Stomach (tissue), 9 donors: ENCODE results near the gene NDUFB7. TPM values are rescaled to one million over a fixed set of nuclear protein-coding genes. Genes with fewer than 3 reads are reported as not detected.

Source experiments
- DNase-seq, 2 donors: peaks; one replicate each; pipeline versions ENCODE4 v3.0.0 to v3.0.0-alpha.2; 2013 to 2019
- H3K27ac ChIP-seq, 5 donors: fragments of 200-600 bp in 4 of 5; sonication (generic) in 4 of 5; one replicate each; pipeline ENCODE4 v1.5.1; 2013 to 2019; ENCODE audit warnings: mild to moderate bottlenecking in 1 of 5, moderate library complexity in 1 of 5
- H3K27me3 ChIP-seq, 3 donors: fragments of 200-600 bp; sonication (generic); one replicate each; pipeline ENCODE4 v1.5.1; 2017 to 2019; ENCODE audit warnings: mixed run types in 1 of 3
- H3K36me3 ChIP-seq, 4 donors: fragments of 200-600 bp; sonication (generic); 1 replicate in 3 of 4; 2 replicates in 1 of 4; pipeline ENCODE4 v1.5.1; 2016 to 2019
- H3K4me1 ChIP-seq, 4 donors: fragments of 200-600 bp; sonication (generic); one replicate each; pipeline ENCODE4 v1.5.1; 2016 to 2019
- H3K4me3 ChIP-seq, 4 donors: fragments of 200-600 bp; sonication (generic) in 3 of 4; one replicate each; pipeline ENCODE4 v1.5.1; 2016 to 2019; ENCODE audit warnings: mild to moderate bottlenecking in 1 of 4
- H3K9me3 ChIP-seq, 4 donors: fragments of 200-600 bp; sonication (generic); one replicate each; pipeline ENCODE4 v1.5.1; 2016 to 2019
- CTCF ChIP-seq, 7 experiments: fragments of 450-650 bp in 4 of 7; fragments of 200-600 bp in 3 of 7; sonication (generic) in 3 of 7; IDR thresholded peaks; one replicate each; pipeline ENCODE4 v1.5.1; 2016 to 2019; ENCODE audit warnings: antibody characterized with exemption in 7 of 7, control low read depth in 2 of 7, mild to moderate bottlenecking in 1 of 7
- EP300 ChIP-seq: sonication (generic); formaldehyde crosslinking; IDR thresholded peaks from one replicate; pipeline ENCODE4 v1.6.1; 2017; ENCODE audit warnings: antibody characterized with exemption
- POLR2A ChIP-seq, 4 donors: fragments of 450-650 bp; IDR thresholded peaks; one replicate each; pipeline ENCODE4 v1.6.1; 2016; ENCODE audit warnings: antibody characterized with exemption in 4 of 4, control low read depth in 2 of 4, mild to moderate bottlenecking in 1 of 4, moderate library complexity in 1 of 4
- POLR2AphosphoS5 ChIP-seq, 3 donors: sonication (generic); formaldehyde crosslinking; IDR thresholded peaks; one replicate each; pipeline ENCODE4 v1.6.1; 2016; ENCODE audit warnings: antibody characterized with exemption in 3 of 3
- WGBS, 5 donors: extraction: QIAGEN DNeasy Blood & Tissue Kit in 3 of 5; methylation state at CpG; one replicate each; pipeline versions ENCODE4 v1.1.5 to v1.1.7; 2013 to 2018; 5-methylcytosine and 5-hydroxymethylcytosine counted together
- intact Hi-C: fragments of 100-400 bp; cut with DNase I; formaldehyde crosslinking; loops from one replicate; pipeline ENCODE4 v1.15.1; 2023; ENCODE audit warnings: low total_unique reads
- polyA plus RNA-seq, 3 donors: library from polyadenylated mRNA; stranded (reverse); fragments of 200-250 nt; gene quantifications; one replicate each; pipeline ENCODE4 v1.2.3, GENCODE V29; 2013
- total RNA-seq, 5 donors: library from RNA; depleted of rRNA; stranded (reverse); fragments of >200 nt; gene quantifications; one replicate each; pipeline versions ENCODE4 v1.1.0 to v1.2.3, GENCODE V29; 2014 to 2016
- donor health status: healthy with polysubstance abuse.
- donor health status: Bipolar disorder and iron deficiency.
- donor health status: healthy.

The NDUFB7 gene
- total and polyA plus RNA-seq, 8 donors, result 159 to 1,175 (median 484) TPM

GRCh38 chr19:14611051-14611450 is 39.2 kb upstream of the NDUFB7 start:
- 58 to 74% (median 69%) methylated on average over 4 of the region's 4 CpGs for WGBS, 5 donors
- TF ChIP-seq POLR2A (IDR thresholded peaks at IDR 0.05) (no peak), CTCF (IDR thresholded peaks at IDR 0.05) (no peak), POLR2AphosphoS5 (IDR thresholded peaks at IDR 0.05) (no peak), EP300 (no peak)
- intact Hi-C loops, result no loop called here
- Histone ChIP-seq H3K9me3 (peaks cover 0 to 6% (median 0%) of the 10 kb centered on the region in 4 donors), H3K27ac (no peak overlapping the region), H3K4me1 (no peaks in the 10 kb centered on the region), H3K4me3 (no peak overlapping the region), H3K36me3 (no peaks in the 10 kb centered on the region), H3K27me3 (no peaks in the 10 kb centered on the region)
- no peak for DNase-seq

- peaks cover 0 to 12% (median 4%) of the 10 kb centered on the region in 4 donors for H3K9me3 ChIP-seq
- WGBS, 5 donors, result 69 to 76% (median 74%) methylated on average over 9 of the region's 9 CpGs
- no peak for TF ChIP-seq CTCF (IDR thresholded peaks at IDR 0.05)
- TF ChIP-seq POLR2AphosphoS5 (IDR thresholded peaks at IDR 0.05), result no peak
- TF ChIP-seq EP300, result no peak
- TF ChIP-seq POLR2A (IDR thresholded peaks at IDR 0.05), result no peak
- no peaks in the 10 kb centered on the region for H3K4me1 ChIP-seq
- no peaks in the 10 kb centered on the region for H3K36me3 ChIP-seq
- H3K27ac ChIP-seq, result no peak overlapping the region
- H3K27me3 ChIP-seq, result no peaks in the 10 kb centered on the region
- no peak overlapping the region for H3K4me3 ChIP-seq
- DNase-seq, result no peak
- intact Hi-C loops, result no loop called here
Observed at GRCh38 chr19:14606627-14607026, 34.8 kb upstream of the NDUFB7 start.

GRCh38 chr19:14603990-14604387 is 32.1 kb upstream of the NDUFB7 start:
- H3K4me3 ChIP-seq, result no peak overlapping the region
- 78 to 87% (median 84%) methylated on average over 2 of the region's 2 CpGs for WGBS, 5 donors
- intact Hi-C loops, result no loop called here
- H3K4me1 ChIP-seq, result no peaks in the 10 kb centered on the region
- H3K27me3 ChIP-seq, result no peaks in the 10 kb centered on the region
- TF ChIP-seq POLR2AphosphoS5 (IDR thresholded peaks at IDR 0.05), result no peak
- TF ChIP-seq POLR2A (IDR thresholded peaks at IDR 0.05), result no peak
- TF ChIP-seq CTCF (IDR thresholded peaks at IDR 0.05), result no peak
- no peak for TF ChIP-seq EP300
- H3K36me3 ChIP-seq, result no peaks in the 10 kb centered on the region
- DNase-seq, result no peak
- H3K27ac ChIP-seq, result no peak overlapping the region
- H3K9me3 ChIP-seq, result peaks cover 0 to 14% (median 4%) of the 10 kb centered on the region in 4 donors

- Histone ChIP-seq H3K36me3 (no peaks in the 10 kb centered on the region), H3K9me3 (peaks cover 0 to 14% (median 4%) of the 10 kb centered on the region in 4 donors), H3K27ac (no peak overlapping the region), H3K4me3 (no peak overlapping the region), H3K27me3 (peaks cover 0 to 6% (median 0%) of the 10 kb centered on the region in 3 donors), H3K4me1 (no peaks in the 10 kb centered on the region)
- no peak for DNase-seq
- 83 to 92% (median 89%) methylated on average over 8 of the region's 8 CpGs for WGBS, 5 donors
- TF ChIP-seq POLR2A (IDR thresholded peaks at IDR 0.05), result no peak
- no peak for TF ChIP-seq CTCF (IDR thresholded peaks at IDR 0.05)
- no peak for TF ChIP-seq POLR2AphosphoS5 (IDR thresholded peaks at IDR 0.05)
- no peak for TF ChIP-seq EP300
- intact Hi-C loops, result no loop called here
Observed at GRCh38 chr19:14599548-14600147, 27.8 kb upstream of the NDUFB7 start.
